Measurements from ENCODE around the gene KIRREL1. TPM values are rescaled to one million over a fixed set of nuclear protein-coding genes. Genes with fewer than 3 reads are reported as not detected.

Gene KIRREL1
- total RNA-seq, 1 experiment from 2014 or later: 211 TPM

- POLR2A ChIA-PET (ENCODE audit: low non-redundant PET): interaction anchor here (0.6 kb wide), 1 partner anchor 118 kb away, joined by 3 read pairs; no protein-coding TSS in a partner anchor
- H3K27me3 ChIP-seq (replicated peaks; ENCODE audit: insufficient read depth, low read depth, low read length, poor library complexity): no peaks in the 10 kb centered on the region
- CTCF ChIA-PET: interaction anchor here (0.9 to 3.8 kb wide), 18 partner anchors 10 to 132 kb away, joined by 3 to 46 read pairs (median 7); no protein-coding TSS in a partner anchor
- peak overlapping the region; percentile 99 for H3K27ac ChIP-seq (ENCODE audit: low read depth, low read length, poor library complexity, severe bottlenecking)
- peaks cover 10% of the 10 kb centered on the region for H3K36me3 ChIP-seq (ENCODE audit: insufficient read depth, low read length, poor library complexity, severe bottlenecking)
- DNase-seq (ENCODE audit: low spot score): no peak
- TSS peak; percentile 90 for BruUV-seq (replicated peaks)
- peaks cover 30% of the 10 kb centered on the region for H3K4me1 ChIP-seq (ENCODE audit: insufficient read depth, low read length, poor library complexity, severe bottlenecking)
- intact Hi-C loops (cut with micrococcal nuclease; ENCODE audit: unreplicated experiment): loop anchor here (1.0 kb wide), 3 partner anchors 44 to 129 kb away; no protein-coding TSS in a partner anchor
- H3K9me3 ChIP-seq (ENCODE audit: low read depth, low read length, poor library complexity, severe bottlenecking): no peaks in the 10 kb centered on the region
- peak overlapping the region; percentile 97 for H3K4me3 ChIP-seq (ENCODE audit: low read depth, low read length, poor library complexity, severe bottlenecking)
- TF ChIP-seq EZH2 (IDR thresholded peaks at IDR 0.05; ENCODE audit: borderline replicate concordance, low read depth, low read length, poor library complexity, severe bottlenecking): no peak
- no peak for TF ChIP-seq CTCF (conservative IDR thresholded peaks at IDR 0.05; ENCODE audit: low read depth, low read length)
Measured at GRCh38 chr1:157992833-157993146, 655 bp upstream of the KIRREL1 start.

- H3K4me3 ChIP-seq (ENCODE audit: low read depth, low read length, poor library complexity, severe bottlenecking): peak overlapping the region; percentile 97
- H3K9me3 ChIP-seq (ENCODE audit: low read depth, low read length, poor library complexity, severe bottlenecking): no peaks in the 10 kb centered on the region
- H3K27ac ChIP-seq (ENCODE audit: low read depth, low read length, poor library complexity, severe bottlenecking): peak overlapping the region; percentile 99
- intact Hi-C loops (cut with micrococcal nuclease; ENCODE audit: unreplicated experiment): loop anchor here (1.0 kb wide), 1 partner anchor 93 kb away; no protein-coding TSS in a partner anchor
- DNase-seq (ENCODE audit: low spot score): no peak
- H3K36me3 ChIP-seq (ENCODE audit: insufficient read depth, low read length, poor library complexity, severe bottlenecking): peaks cover 10% of the 10 kb centered on the region
- TF ChIP-seq EZH2 (IDR thresholded peaks at IDR 0.05; ENCODE audit: borderline replicate concordance, low read depth, low read length, poor library complexity, severe bottlenecking): no peak
- no peak; the same call in 1 of the 2 replicates for TF ChIP-seq CTCF (conservative IDR thresholded peaks at IDR 0.05; ENCODE audit: low read depth, low read length)
- ChIA-PET POLR2A (ENCODE audit: low non-redundant PET) (no interaction called here), CTCF (interaction anchor here (0.6 kb wide), 1 partner anchor 14 kb away, joined by 4 read pairs; no protein-coding TSS in a partner anchor)
- BruUV-seq (replicated peaks): no TSS peak
- peaks cover 40% of the 10 kb centered on the region for H3K4me1 ChIP-seq (ENCODE audit: insufficient read depth, low read length, poor library complexity, severe bottlenecking)
- no peaks in the 10 kb centered on the region for H3K27me3 ChIP-seq (replicated peaks; ENCODE audit: insufficient read depth, low read depth, low read length, poor library complexity)
Measured at GRCh38 chr1:157993918-157994605, 617 bp downstream of the KIRREL1 start.

- CTCF ChIA-PET: interaction anchor here (0.5 to 1.0 kb wide), 4 partner anchors 13 to 110 kb away, joined by 3 to 13 read pairs (median 6); no protein-coding TSS in a partner anchor
Measured at GRCh38 chr1:157994704-157995582, 1.5 kb downstream of the KIRREL1 start.

More at GRCh38 chr1:157994704-157995582, 1.5 kb downstream of the KIRREL1 start:
- POLR2A ChIA-PET (ENCODE audit: low non-redundant PET): no interaction called here
- no peak for DNase-seq (ENCODE audit: low spot score)
- Histone ChIP-seq H3K4me3 (ENCODE audit: low read depth, low read length, poor library complexity, severe bottlenecking) (peak overlapping the region; percentile 97), H3K27me3 (replicated peaks; ENCODE audit: insufficient read depth, low read depth, low read length, poor library complexity) (no peaks in the 10 kb centered on the region), H3K36me3 (ENCODE audit: insufficient read depth, low read length, poor library complexity, severe bottlenecking) (peaks cover 10% of the 10 kb centered on the region), H3K4me1 (ENCODE audit: insufficient read depth, low read length, poor library complexity, severe bottlenecking) (peaks cover 49% of the 10 kb centered on the region), H3K9me3 (ENCODE audit: low read depth, low read length, poor library complexity, severe bottlenecking) (no peaks in the 10 kb centered on the region), H3K27ac (ENCODE audit: low read depth, low read length, poor library complexity, severe bottlenecking) (peak overlapping the region; percentile 99)
- TF ChIP-seq EZH2 (IDR thresholded peaks at IDR 0.05; ENCODE audit: borderline replicate concordance, low read depth, low read length, poor library complexity, severe bottlenecking): no peak
- TF ChIP-seq CTCF (conservative IDR thresholded peaks at IDR 0.05; ENCODE audit: low read depth, low read length): no peak
- intact Hi-C loops (cut with micrococcal nuclease; ENCODE audit: unreplicated experiment): no loop called here
- TSS peak; percentile 46 for BruUV-seq (replicated peaks)
